Right lobe of liver (tissue), 6 donors: ENCODE data around the gene FMNL2. TPM values are rescaled to one million over a fixed set of nuclear protein-coding genes. Genes with fewer than 3 reads are reported as not detected.

ENCODE experiments used
- ATAC-seq, 4 donors: fragments of 200-7000 bp; cut with Tn5 transposase; one replicate each; pipeline ENCODE4 v1.9.1; 2020; ENCODE audit warnings: mild to moderate bottlenecking in 4 of 4, moderate library complexity in 4 of 4
- DNase-seq, 3 donors: peaks; one replicate each; pipeline ENCODE4 v3.0.0-alpha.2; 2020
- H3K27ac ChIP-seq, 3 donors: fragments of 200-600 bp; one replicate each; pipeline ENCODE4 v1.8.0; 2022
- H3K27me3 ChIP-seq, 2 donors: fragments of 200-600 bp; one replicate each; pipeline ENCODE4 v1.8.0; 2022
- H3K36me3 ChIP-seq, 4 donors: fragments of 200-600 bp; sonication (generic) in 1 of 4; one replicate each; pipeline versions ENCODE4 v1.5.1 to v1.8.0; 2017 to 2022; ENCODE audit warnings: control low read depth in 1 of 4
- H3K4me1 ChIP-seq, 4 donors: fragments of 200-600 bp; sonication (generic) in 1 of 4; one replicate each; pipeline versions ENCODE4 v1.5.1 to v1.8.0; 2017 to 2022; ENCODE audit warnings: control low read depth in 1 of 4
- H3K4me3 ChIP-seq, 3 donors: fragments of 200-600 bp; one replicate each; pipeline ENCODE4 v1.8.0; 2022
- H3K9me3 ChIP-seq, 4 donors: fragments of 200-600 bp; sonication (generic) in 1 of 4; one replicate each; pipeline versions ENCODE4 v1.5.1 to v1.8.0; 2017 to 2022; ENCODE audit warnings: control low read depth in 1 of 4
- CTCF ChIP-seq, 4 donors: fragments of 200-600 bp in 3 of 4; fragments of 450-650 bp in 1 of 4; IDR thresholded peaks; one replicate each; pipeline versions ENCODE4 v1.5.1 to v1.8.0; 2016 to 2022; ENCODE audit warnings: antibody characterized with exemption in 4 of 4, mild to moderate bottlenecking in 2 of 4
- POLR2A ChIP-seq: fragments of 450-650 bp; IDR thresholded peaks from one replicate; pipeline ENCODE4 v1.6.1; 2017; ENCODE audit warnings: antibody characterized with exemption, mild to moderate bottlenecking
- WGBS: methylation state at CpG from one replicate; pipeline ENCODE4 v1.1.6; 2018; ENCODE audit warnings: low coverage, low lambda C conversion rate; ENCODE audit not compliant: insufficient coverage; ENCODE audit errors: missing lambda C conversion rate; 5-methylcytosine and 5-hydroxymethylcytosine counted together
- intact Hi-C, 2 donors: fragments of 100-400 bp; cut with DNase I; formaldehyde crosslinking; loops; one replicate each; pipeline versions ENCODE4 v1.11.2 to v1.14.1; 2022
- total RNA-seq, 6 experiments: library from RNA; depleted of rRNA in 2 of 6; stranded (reverse); fragments of >200 nt in 2 of 6; fragmentation: NEBNext Ultra II Directional in 3 of 6; extraction: Animal tissue kit (Norgen Biotek cat#: 25700) in 3 of 6; gene quantifications; one replicate each; pipeline versions ENCODE4 v1.1.0 to v1.2.4, GENCODE V29; 2016 to 2023
- donor health status: DM: no; HTN: yes; CAD: no.
- donor health status: DM: no; HTN: no; CAD: no.
- donor health status: DM: no; HTN: no; CAD: no.
- donor health status: DM: no; HTN: yes; CAD: no.
- donor health status: DM: no; HTN: yes; CAD: no.

FMNL2 gene
- total RNA-seq, 6 experiments from 2014 or later = 3.5 to 12.1 (median 7.1) TPM

GRCh38 chr2:152348388-152348787 lies 13.4 kb downstream of the FMNL2 start:
- no peak overlapping the region for H3K4me3 ChIP-seq
- no peaks in the 10 kb centered on the region for H3K27me3 ChIP-seq
- no peaks in the 10 kb centered on the region for H3K4me1 ChIP-seq
- no peaks in the 10 kb centered on the region for H3K9me3 ChIP-seq
- DNase-seq (no peak), ATAC-seq (no peak)
- intact Hi-C loops = no loop called here
- H3K36me3 ChIP-seq = no peaks in the 10 kb centered on the region
- no peak for TF ChIP-seq POLR2A
- TF ChIP-seq CTCF (IDR thresholded peaks at IDR 0.05) = no peak
- no peak overlapping the region for H3K27ac ChIP-seq
- 79% methylated on average over 3 of the region's 3 CpGs for WGBS

GRCh38 chr2:152349416-152349815 lies 14.4 kb downstream of the FMNL2 start:
- H3K27me3 ChIP-seq = no peaks in the 10 kb centered on the region
- no peaks in the 10 kb centered on the region for H3K36me3 ChIP-seq
- ATAC-seq = no peak
- no peaks in the 10 kb centered on the region for H3K4me1 ChIP-seq
- no peak overlapping the region for H3K4me3 ChIP-seq
- H3K27ac ChIP-seq = no peak overlapping the region
- no peaks in the 10 kb centered on the region for H3K9me3 ChIP-seq
- no peak for DNase-seq
- whole genome bisulfite sequencing = 69% methylated on average over 1 of the region's 1 CpG
- TF ChIP-seq POLR2A (no peak), CTCF (IDR thresholded peaks at IDR 0.05) (no peak)
- intact Hi-C loops = no loop called here

GRCh38 chr2:152350155-152350679 lies 15.2 kb downstream of the FMNL2 start:
- TF ChIP-seq CTCF (IDR thresholded peaks at IDR 0.05) (no peak), POLR2A (no peak)
- no peak for DNase-seq
- no peaks in the 10 kb centered on the region for H3K27me3 ChIP-seq
- no peak overlapping the region for H3K27ac ChIP-seq
- intact Hi-C loops = no loop called here
- WGBS = 92% methylated on average over 4 of the region's 5 CpGs
- H3K4me3 ChIP-seq = no peak overlapping the region
- ATAC-seq = no peak
- no peaks in the 10 kb centered on the region for H3K9me3 ChIP-seq
- H3K4me1 ChIP-seq = no peaks in the 10 kb centered on the region
- H3K36me3 ChIP-seq = no peaks in the 10 kb centered on the region

- TF ChIP-seq POLR2A = no peak
- TF ChIP-seq CTCF (IDR thresholded peaks at IDR 0.05) = no peak
- no peaks in the 10 kb centered on the region for H3K9me3 ChIP-seq
- no peak for DNase-seq
- H3K27me3 ChIP-seq = no peaks in the 10 kb centered on the region
- ATAC-seq = no peak
- H3K4me3 ChIP-seq = no peak overlapping the region
- no peak overlapping the region for H3K27ac ChIP-seq
- H3K36me3 ChIP-seq = no peaks in the 10 kb centered on the region
- intact Hi-C loops = no loop called here
- no peaks in the 10 kb centered on the region for H3K4me1 ChIP-seq
These were observed 17.6 kb downstream of the FMNL2 start for GRCh38 chr2:152352616-152353015.

- intact Hi-C loops = no loop called here
- Histone ChIP-seq H3K4me1 (no peaks in the 10 kb centered on the region), H3K27me3 (no peaks in the 10 kb centered on the region), H3K27ac (no peak overlapping the region), H3K9me3 (no peaks in the 10 kb centered on the region), H3K36me3 (no peaks in the 10 kb centered on the region), H3K4me3 (no peak overlapping the region)
- DNase-seq = no peak
- WGBS = 74% methylated on average over 2 of the region's 2 CpGs
- no peak for TF ChIP-seq CTCF (IDR thresholded peaks at IDR 0.05)
- no peak for TF ChIP-seq POLR2A
- peak in 1 of 4 donors; percentile 23 for ATAC-seq
These were observed 18.4 kb downstream of the FMNL2 start for GRCh38 chr2:152353364-152353763.
